ENCODE results near the gene TMEM17. TPM values are rescaled to one million over a fixed set of nuclear protein-coding genes. Genes with fewer than 3 reads are reported as not detected.
A peak's percentile ranks its signal among the peaks of the same experiment; 100 is the strongest.

Gene TMEM17
- total and polyA plus RNA-seq, 12 donors = 0.66 to 3.2 (median 2.1) TPM

DNA sequence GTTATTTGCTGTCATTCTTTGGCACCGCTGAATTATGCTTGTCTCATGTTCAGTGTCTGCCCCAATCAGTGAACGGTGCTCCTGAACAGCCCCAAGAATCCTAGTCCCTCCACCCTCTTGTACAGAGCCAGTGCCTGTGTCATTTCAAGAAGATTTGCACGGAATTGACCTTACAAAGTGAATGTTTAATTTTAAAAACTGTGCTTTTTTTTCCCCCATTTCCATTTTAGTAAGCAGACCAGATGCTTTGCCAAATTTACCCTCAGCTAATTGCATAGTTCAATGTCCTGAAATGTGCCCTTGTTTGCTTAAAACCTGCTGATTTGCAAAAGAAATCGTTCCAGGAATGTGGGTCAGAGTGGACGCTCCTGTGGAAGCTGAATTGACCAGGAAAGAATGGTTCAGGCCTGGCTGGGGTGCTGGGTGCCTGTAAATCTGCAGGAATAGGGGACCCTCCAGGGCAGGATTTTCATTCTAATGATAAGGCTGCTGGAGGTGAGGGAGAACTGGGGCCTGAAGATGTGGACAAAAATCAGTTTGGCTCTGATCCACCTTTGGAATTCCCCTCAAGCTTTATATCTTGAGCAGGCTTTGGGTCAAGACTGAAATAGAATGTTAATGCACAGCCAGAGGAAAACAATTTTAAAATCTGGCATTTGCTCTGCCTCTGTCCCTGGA, 20.1 kb downstream of the TMEM17 start:
- H3K4me1 ChIP-seq = peaks cover 10 to 25% (median 19%) of the 10 kb centered on the region in 9 donors
- H3K27me3 ChIP-seq = no peaks in the 10 kb centered on the region
- 48 to 54% methylated on average over 5 of the region's 5 CpGs for WGBS, 2 donors
- peak in 6 of 8 donors; percentile 50 to 83 (median 68) for ATAC-seq
- TF ChIP-seq, protein P1, sequence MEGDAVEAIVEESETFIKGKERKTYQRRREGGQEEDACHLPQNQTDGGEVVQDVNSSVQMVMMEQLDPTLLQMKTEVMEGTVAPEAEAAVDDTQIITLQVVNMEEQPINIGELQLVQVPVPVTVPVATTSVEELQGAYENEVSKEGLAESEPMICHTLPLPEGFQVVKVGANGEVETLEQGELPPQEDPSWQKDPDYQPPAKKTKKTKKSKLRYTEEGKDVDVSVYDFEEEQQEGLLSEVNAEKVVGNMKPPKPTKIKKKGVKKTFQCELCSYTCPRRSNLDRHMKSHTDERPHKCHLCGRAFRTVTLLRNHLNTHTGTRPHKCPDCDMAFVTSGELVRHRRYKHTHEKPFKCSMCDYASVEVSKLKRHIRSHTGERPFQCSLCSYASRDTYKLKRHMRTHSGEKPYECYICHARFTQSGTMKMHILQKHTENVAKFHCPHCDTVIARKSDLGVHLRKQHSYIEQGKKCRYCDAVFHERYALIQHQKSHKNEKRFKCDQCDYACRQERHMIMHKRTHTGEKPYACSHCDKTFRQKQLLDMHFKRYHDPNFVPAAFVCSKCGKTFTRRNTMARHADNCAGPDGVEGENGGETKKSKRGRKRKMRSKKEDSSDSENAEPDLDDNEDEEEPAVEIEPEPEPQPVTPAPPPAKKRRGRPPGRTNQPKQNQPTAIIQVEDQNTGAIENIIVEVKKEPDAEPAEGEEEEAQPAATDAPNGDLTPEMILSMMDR (IDR thresholded peaks at IDR 0.05) = no peak
- H3K9me3 ChIP-seq = no peaks in the 10 kb centered on the region
- intact Hi-C loops (cut with DNase I) = no loop called here
- no peak for DNase-seq
- H3K27ac ChIP-seq = peak overlapping the region in 9 of 10 donors; percentile 14 to 58 (median 30)
- H3K36me3 ChIP-seq = no peaks in the 10 kb centered on the region
- no peak overlapping the region for H3K4me3 ChIP-seq

DNA sequence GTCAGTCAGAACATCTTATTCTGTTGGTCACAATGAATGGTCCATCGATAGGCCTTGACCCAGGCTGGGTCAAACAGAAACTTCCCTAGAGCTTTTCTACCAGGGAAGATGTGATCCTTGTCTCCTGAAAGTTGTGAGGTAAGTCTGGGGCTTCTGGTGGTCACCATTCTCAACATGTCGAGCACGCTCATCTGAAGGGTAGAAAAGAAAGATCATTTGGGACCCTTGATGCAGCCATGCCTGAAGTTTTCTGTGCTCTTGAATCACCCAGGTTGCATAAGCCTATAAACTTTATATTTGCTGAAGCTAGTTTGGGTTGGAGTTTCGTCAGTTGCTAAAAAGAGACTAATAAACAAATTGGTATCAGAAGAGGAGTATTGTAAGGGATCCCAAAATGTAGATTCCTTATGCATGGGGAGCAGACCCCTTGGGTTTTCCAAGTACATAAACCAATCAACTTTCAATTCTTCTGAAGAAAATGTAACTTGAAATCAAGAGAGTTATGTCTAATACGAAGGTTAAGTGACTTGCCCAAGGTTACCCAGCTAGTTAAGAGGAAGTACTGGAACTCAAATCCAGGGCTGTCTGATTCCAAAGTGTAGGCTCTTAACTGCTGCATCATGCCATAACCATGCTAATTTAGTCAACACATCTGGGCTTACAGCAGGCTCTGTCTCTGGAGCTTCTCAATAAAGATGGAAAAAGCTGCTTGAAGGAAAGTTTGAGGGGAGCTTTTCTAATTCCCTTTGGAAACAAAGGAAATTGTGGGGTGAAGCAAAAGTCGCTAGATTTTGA, 23.2 kb downstream of the TMEM17 start:
- TF ChIP-seq, protein P1 (IDR thresholded peaks at IDR 0.05) = no peak
- ATAC-seq (no peak), DNase-seq (no peak)
- H3K4me3 ChIP-seq = no peak overlapping the region
- H3K36me3 ChIP-seq = no peaks in the 10 kb centered on the region
- intact Hi-C loops (cut with DNase I) = no loop called here
- H3K27ac ChIP-seq = no peak overlapping the region
- 95 to 96% methylated on average over 6 of the region's 6 CpGs for WGBS, 2 donors
- no peaks in the 10 kb centered on the region for H3K9me3 ChIP-seq
- H3K27me3 ChIP-seq = no peaks in the 10 kb centered on the region
- peaks cover 15 to 39% (median 25%) of the 10 kb centered on the region in 9 donors for H3K4me1 ChIP-seq

GRCh38 chr2:62479917-62480316, 26.1 kb downstream of the TMEM17 start:
- ATAC-seq = no peak
- Histone ChIP-seq H3K9me3 (no peaks in the 10 kb centered on the region), H3K27ac (no peak overlapping the region), H3K27me3 (no peaks in the 10 kb centered on the region), H3K4me3 (no peak overlapping the region), H3K36me3 (no peaks in the 10 kb centered on the region), H3K4me1 (peaks cover 20 to 43% (median 38%) of the 10 kb centered on the region in 9 donors)
- 76 to 79% methylated on average over 3 of the region's 3 CpGs for WGBS, 2 donors
- intact Hi-C loops (cut with DNase I) = loop anchor here in 1 of 10 donors (5.0 kb wide), 1 partner anchor 227 kb away; the partner anchor contains the start of gene EHBP1
- DNase-seq = no peak
- TF ChIP-seq, protein P1 (IDR thresholded peaks at IDR 0.05) = no peak

GRCh38 chr2:62478093-62478580, 27.9 kb downstream of the TMEM17 start:
- peaks cover 20 to 60% (median 55%) of the 10 kb centered on the region in 9 donors for H3K4me1 ChIP-seq
- H3K36me3 ChIP-seq = no peaks in the 10 kb centered on the region
- no peaks in the 10 kb centered on the region for H3K27me3 ChIP-seq
- intact Hi-C loops (cut with DNase I) = loop anchor here in 1 of 10 donors (5.0 kb wide), 1 partner anchor 229 kb away; the partner anchor contains the start of gene EHBP1
- no peak for DNase-seq
- ATAC-seq = peak; percentile 44 to 90 (median 79)
- TF ChIP-seq, protein P1 (IDR thresholded peaks at IDR 0.05) = no peak
- H3K9me3 ChIP-seq = no peaks in the 10 kb centered on the region
- H3K27ac ChIP-seq = peak overlapping the region; percentile 53 to 89 (median 64)
- no peak overlapping the region for H3K4me3 ChIP-seq
- 39 to 41% methylated on average over 3 of the region's 3 CpGs for WGBS, 2 donors
